ENCODE results near the gene BTG3.

BTG3 gene

DNA sequence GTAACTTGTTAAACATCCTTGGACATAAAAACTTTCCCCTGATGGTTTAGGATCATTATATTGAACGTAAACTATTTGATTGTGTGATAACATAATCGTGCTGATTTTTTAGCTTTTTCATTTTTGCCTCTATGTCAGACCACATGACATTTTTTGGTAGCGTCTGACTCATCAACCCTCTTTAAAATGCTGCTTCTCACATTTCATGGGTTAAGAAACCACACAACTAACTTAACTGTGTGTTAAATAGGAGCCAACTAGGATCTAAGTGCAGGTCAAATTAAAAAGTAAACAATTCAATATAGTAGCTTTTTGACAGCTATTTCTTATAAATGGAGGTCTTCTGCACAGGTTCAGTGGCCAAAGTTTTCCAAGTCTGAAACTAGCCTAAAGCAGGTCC, 9.8 kb downstream of the BTG3 start:
- H3K4me3 ChIP-seq (ENCODE audit: low read depth, low read length) = no peak overlapping the region
- in situ Hi-C loops (cut with HindIII; ENCODE audit: low sequenced_read_pairs) = no loop called here
- peak; percentile 58 for DNase-seq (ENCODE audit: low read depth)
- TF ChIP-seq, protein P1, sequence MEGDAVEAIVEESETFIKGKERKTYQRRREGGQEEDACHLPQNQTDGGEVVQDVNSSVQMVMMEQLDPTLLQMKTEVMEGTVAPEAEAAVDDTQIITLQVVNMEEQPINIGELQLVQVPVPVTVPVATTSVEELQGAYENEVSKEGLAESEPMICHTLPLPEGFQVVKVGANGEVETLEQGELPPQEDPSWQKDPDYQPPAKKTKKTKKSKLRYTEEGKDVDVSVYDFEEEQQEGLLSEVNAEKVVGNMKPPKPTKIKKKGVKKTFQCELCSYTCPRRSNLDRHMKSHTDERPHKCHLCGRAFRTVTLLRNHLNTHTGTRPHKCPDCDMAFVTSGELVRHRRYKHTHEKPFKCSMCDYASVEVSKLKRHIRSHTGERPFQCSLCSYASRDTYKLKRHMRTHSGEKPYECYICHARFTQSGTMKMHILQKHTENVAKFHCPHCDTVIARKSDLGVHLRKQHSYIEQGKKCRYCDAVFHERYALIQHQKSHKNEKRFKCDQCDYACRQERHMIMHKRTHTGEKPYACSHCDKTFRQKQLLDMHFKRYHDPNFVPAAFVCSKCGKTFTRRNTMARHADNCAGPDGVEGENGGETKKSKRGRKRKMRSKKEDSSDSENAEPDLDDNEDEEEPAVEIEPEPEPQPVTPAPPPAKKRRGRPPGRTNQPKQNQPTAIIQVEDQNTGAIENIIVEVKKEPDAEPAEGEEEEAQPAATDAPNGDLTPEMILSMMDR (IDR thresholded peaks at IDR 0.05; ENCODE audit: low read depth, low read length, missing control alignments) = no peak

DNA sequence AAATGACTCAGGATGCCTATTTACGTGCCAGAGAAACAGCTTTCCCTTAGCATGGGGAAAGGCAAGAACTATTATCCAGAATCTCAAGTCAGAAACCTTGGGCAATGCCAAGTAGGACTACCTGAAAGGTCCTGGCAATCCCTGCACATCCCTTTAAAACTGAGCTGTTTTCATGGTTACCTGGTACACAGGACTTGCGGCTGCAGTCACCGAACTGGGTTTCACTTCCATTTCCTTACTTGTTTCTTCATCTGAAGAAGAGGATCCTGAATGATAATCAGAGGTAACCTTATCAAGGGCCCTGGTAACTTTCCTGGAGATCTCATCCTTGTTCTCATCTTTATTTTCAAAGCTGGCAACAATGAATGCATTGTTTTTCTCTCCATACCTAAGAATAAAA, 14.3 kb downstream of the BTG3 start:
- TF ChIP-seq, protein P1 (IDR thresholded peaks at IDR 0.05; ENCODE audit: low read depth, low read length, missing control alignments) = no peak
- no peak overlapping the region for H3K4me3 ChIP-seq (ENCODE audit: low read depth, low read length)
- in situ Hi-C loops (cut with HindIII; ENCODE audit: low sequenced_read_pairs) = no loop called here
- DNase-seq (ENCODE audit: low read depth) = no peak

DNA sequence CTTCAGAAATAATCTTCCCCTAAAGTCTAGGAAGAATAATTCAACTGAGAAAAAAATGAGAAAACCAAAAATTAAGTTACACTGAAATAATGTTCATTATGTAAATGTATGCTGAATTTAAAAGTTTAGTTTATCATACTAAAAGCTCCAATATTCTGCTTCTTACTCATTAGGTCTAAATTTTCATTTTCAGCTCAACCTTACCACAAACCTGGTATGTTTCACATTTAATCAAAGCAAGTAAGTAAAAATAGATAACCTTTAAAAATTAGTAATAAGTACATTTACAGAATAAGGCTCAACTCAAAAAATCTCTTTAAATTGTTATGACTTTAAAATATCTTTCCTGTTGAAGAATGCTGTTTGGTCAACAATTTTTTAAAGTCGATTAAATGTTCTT, 15.0 kb downstream of the BTG3 start:
- no peak for DNase-seq (ENCODE audit: low read depth)
- in situ Hi-C loops (cut with HindIII; ENCODE audit: low sequenced_read_pairs) = no loop called here
- TF ChIP-seq, protein P1 (IDR thresholded peaks at IDR 0.05; ENCODE audit: low read depth, low read length, missing control alignments) = no peak
- H3K4me3 ChIP-seq (ENCODE audit: low read depth, low read length) = no peak overlapping the region

DNA sequence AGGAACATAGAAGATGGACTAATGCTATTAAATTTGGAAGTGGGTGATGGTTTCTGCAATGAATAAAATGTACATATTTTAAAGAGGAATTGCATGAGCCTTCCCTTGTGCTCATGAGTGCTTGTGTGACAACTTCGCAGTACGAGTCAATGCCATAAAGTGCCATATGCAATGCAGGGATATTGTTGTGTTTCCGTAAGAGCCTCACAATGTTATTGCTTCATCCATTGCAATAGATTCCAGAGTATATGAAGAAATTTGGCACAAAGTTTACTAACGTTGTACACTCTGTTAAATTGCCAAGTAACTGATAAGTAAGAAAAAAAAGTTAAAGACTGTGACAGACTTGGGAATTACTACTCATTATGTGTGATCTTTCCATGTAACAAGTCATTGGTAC, 22.3 kb downstream of the BTG3 start:
- TF ChIP-seq, protein P1 (IDR thresholded peaks at IDR 0.05; ENCODE audit: low read depth, low read length, missing control alignments) = no peak
- in situ Hi-C loops (cut with HindIII; ENCODE audit: low sequenced_read_pairs) = no loop called here

DNA sequence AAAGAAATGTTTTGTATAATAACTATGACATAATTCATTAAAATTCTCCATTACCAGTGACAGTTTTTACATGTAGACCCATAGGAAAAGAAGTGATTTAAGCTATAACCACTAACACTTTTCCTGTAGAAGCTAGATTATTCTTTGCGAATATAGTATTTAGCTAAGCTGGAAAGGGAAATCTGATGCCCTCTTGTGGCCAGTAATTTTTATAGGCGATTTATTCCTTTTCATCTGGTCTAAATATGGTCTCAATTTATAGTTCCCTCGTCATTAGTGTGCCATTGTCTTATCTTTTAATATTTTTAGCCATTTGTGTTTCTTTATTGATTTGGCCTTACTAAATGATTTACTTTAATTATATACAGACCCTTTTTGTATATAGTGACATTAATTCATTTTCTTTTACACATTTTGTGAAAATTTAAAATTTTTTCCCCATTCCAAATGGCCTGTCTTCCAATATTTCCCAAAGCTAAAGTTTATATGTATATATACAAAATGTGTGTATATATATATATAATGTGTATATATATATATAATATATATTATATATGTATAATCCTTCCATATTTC, 26.7 kb downstream of the BTG3 start:
- TF ChIP-seq, protein P1 (IDR thresholded peaks at IDR 0.05; ENCODE audit: low read depth, low read length, missing control alignments) = peak; percentile 42
- no peak overlapping the region for H3K4me3 ChIP-seq (ENCODE audit: low read depth, low read length)
- in situ Hi-C loops (cut with HindIII; ENCODE audit: low sequenced_read_pairs) = no loop called here
- peak; percentile 43 for DNase-seq (ENCODE audit: low read depth)

More for the DNA sequence above, 22.3 kb downstream of the BTG3 start:
- no peak for DNase-seq (ENCODE audit: low read depth)
- no peak overlapping the region for H3K4me3 ChIP-seq (ENCODE audit: low read depth, low read length)

DNA sequence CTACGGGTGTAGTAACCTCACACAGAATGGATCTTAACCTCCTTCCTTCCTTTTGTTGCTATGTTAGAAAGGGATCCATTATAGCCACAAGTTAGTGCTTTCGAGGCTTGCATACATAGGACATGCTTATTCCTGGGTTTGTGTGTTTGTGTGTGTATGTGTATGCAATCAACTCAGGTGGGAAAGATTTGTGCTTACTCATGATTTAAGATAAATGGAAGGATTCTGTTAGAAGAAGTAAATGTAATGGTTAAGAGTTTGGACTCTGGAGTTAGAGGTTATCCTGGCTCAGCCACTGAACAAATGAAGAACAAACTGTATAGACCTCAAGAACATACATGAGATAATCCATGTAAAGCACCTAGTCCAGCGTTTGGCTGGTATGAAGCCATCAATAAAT, 28.8 kb downstream of the BTG3 start:
- in situ Hi-C loops (cut with HindIII; ENCODE audit: low sequenced_read_pairs) = no loop called here
- no peak for DNase-seq (ENCODE audit: low read depth)
- no peak overlapping the region for H3K4me3 ChIP-seq (ENCODE audit: low read depth, low read length)
- TF ChIP-seq, protein P1 (IDR thresholded peaks at IDR 0.05; ENCODE audit: low read depth, low read length, missing control alignments) = no peak

All from astrocyte of the cerebellum (primary cell).